Measurements from ENCODE around the gene MAP3K4. TPM values are rescaled to one million over a fixed set of nuclear protein-coding genes. Genes with fewer than 3 reads are reported as not detected.

Gene MAP3K4
- total RNA-seq, 1 experiment from 2014 or later: 54.3 TPM

DNA sequence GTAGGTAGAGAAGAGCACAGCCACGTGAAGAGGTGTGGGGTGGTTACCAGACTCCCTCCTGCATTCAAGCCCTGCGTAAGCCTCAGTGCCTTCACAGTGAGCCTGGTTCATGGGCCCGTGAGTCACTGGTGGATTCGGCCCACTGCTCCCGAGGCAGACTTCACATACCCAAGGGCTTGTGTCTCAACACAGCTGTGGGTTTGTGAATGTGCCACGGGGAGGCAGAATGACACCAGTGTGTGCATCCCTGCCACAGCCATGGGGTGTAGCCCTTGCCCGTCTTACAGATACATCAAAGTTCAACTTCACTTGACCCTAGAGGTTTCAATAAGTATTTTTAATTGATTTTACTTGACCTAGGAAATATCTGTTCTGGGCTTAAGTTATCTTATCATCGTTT, 108.5 kb downstream of the MAP3K4 start:
- peaks cover 6 to 9% of the 10 kb centered on the region in 2 experiments for H3K4me1 Mint-ChIP-seq
- TF ChIP-seq, protein P1, sequence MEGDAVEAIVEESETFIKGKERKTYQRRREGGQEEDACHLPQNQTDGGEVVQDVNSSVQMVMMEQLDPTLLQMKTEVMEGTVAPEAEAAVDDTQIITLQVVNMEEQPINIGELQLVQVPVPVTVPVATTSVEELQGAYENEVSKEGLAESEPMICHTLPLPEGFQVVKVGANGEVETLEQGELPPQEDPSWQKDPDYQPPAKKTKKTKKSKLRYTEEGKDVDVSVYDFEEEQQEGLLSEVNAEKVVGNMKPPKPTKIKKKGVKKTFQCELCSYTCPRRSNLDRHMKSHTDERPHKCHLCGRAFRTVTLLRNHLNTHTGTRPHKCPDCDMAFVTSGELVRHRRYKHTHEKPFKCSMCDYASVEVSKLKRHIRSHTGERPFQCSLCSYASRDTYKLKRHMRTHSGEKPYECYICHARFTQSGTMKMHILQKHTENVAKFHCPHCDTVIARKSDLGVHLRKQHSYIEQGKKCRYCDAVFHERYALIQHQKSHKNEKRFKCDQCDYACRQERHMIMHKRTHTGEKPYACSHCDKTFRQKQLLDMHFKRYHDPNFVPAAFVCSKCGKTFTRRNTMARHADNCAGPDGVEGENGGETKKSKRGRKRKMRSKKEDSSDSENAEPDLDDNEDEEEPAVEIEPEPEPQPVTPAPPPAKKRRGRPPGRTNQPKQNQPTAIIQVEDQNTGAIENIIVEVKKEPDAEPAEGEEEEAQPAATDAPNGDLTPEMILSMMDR (conservative IDR thresholded peaks at IDR 0.05): no peak

More for the DNA sequence above, 108.5 kb downstream of the MAP3K4 start:
- Histone ChIP-seq H2BK20ac (ENCODE audit: low read depth, low read length, poor library complexity, severe bottlenecking) (no peak overlapping the region), H3K9ac (ENCODE audit: extremely low read depth, insufficient read length, low read length) (no peak overlapping the region), H3K14ac (ENCODE audit: insufficient read depth, low read length) (no peak overlapping the region; the same call in 1 of the 2 replicates), H2AK5ac (ENCODE audit: insufficient read length, low read length) (no peak overlapping the region), H3K27me3 (ENCODE audit: insufficient read depth, low read length) (no peaks in the 10 kb centered on the region), H4K5ac (ENCODE audit: insufficient read length, low read depth, low read length) (no peak overlapping the region), H3K23ac (ENCODE audit: insufficient read length, low read depth, low read length) (no peak overlapping the region), H3K79me1 (ENCODE audit: insufficient read depth, low read depth, low read length, poor library complexity, severe bottlenecking) (no peaks in the 10 kb centered on the region), H3K4ac (ENCODE audit: low read depth, low read length) (no peak overlapping the region), H3T11ph (ENCODE audit: low read length) (no peak overlapping the region), H4K91ac (ENCODE audit: insufficient read length, low read depth, low read length) (no peak overlapping the region), H3K4me2 (ENCODE audit: insufficient read depth, insufficient read length, low read length) (no peak overlapping the region), H3K79me2 (ENCODE audit: insufficient read depth, low read length) (no peaks in the 10 kb centered on the region), H3K18ac (ENCODE audit: insufficient read length, low read depth, low read length) (no peak overlapping the region), H3K27ac (ENCODE audit: insufficient read length, low read depth, low read length) (no peak overlapping the region), H3K4me1 (ENCODE audit: insufficient read depth, low read length) (no peaks in the 10 kb centered on the region), H2BK5ac (ENCODE audit: insufficient read length, low read length) (no peak overlapping the region), H2BK15ac (ENCODE audit: low read depth, low read length) (no peak overlapping the region), H3K23me2 (ENCODE audit: insufficient read length, low read depth, low read length, poor library complexity, severe bottlenecking) (no peaks in the 10 kb centered on the region), H2BK120ac (ENCODE audit: low read depth, low read length, poor library complexity, severe bottlenecking) (no peak overlapping the region), H2AFZ (ENCODE audit: low read length) (no peak overlapping the region), H3K9me3 (ENCODE audit: control insufficient read depth, low read depth, low read length) (no peaks in the 10 kb centered on the region), H4K20me1 (ENCODE audit: control insufficient read depth, insufficient read depth, insufficient read length) (no peaks in the 10 kb centered on the region), H2BK12ac (ENCODE audit: insufficient read length, low read depth, low read length) (no peak overlapping the region), H3K56ac (ENCODE audit: insufficient read length, low read depth, low read length) (no peak overlapping the region), H4K8ac (replicated peaks; ENCODE audit: insufficient read length, low read depth, low read length) (no peak overlapping the region)
- Mint-ChIP-seq H3K9me3 (no peaks in the 10 kb centered on the region), H3K27me3 (ENCODE audit: low read depth) (no peaks in the 10 kb centered on the region), H3K4me3 (no peak overlapping the region), H3K27ac (no peak overlapping the region; a peak in 2 of 7 replicates), H3K36me3 (ENCODE audit: insufficient read depth in 1 of 3, low read depth in 3 of 3) (peaks cover 13 to 56% (median 38%) of the 10 kb centered on the region in 3 experiments)
- DNase-seq: no peak
- WGBS (ENCODE audit: extremely low coverage, insufficient read length, low lambda C conversion rate): no CpG with 5 or more reads among the region's 8 CpGs
